Stimulated activated CD4-positive, alpha-beta T cell treated with anti-CD3 and anti-CD28 coated beads, Interleukin-15, amount 100 ng/mL, for 1 hour (primary cell): ENCODE results near the gene SMCHD1.
"Not testable (repeated sequence)": the region's sequence is repeated elsewhere in the genome, so short reads cannot be mapped to it uniquely, and the experiment has no call there.

Source experiments
- DNase-seq, 2 donors: peaks; one replicate each; pipeline ENCODE4 v3.0.0-alpha.2; 2020; ENCODE audit warnings: low read depth in 1 of 2, low spot score in 1 of 2

Gene SMCHD1

DNA sequence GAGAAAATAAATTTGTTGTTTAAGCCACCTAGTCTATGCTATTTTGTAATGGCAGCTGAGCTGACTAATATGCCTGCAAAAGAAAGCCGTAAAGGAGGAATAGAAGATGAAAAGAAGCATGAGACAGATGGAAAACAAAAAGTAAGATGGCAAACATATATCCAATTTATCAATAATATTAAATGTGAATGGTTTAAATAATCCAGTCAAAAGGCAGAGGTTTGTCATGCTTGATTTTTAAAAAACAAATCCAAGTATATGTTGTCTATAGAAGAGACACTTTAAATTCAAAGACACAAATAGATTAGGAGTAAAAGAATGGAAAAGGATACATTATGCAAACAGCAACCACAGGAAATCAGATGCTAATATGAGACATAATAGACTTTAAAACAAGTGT lies 155.9 kb downstream of the SMCHD1 start:
- no peak for DNase-seq

DNA sequence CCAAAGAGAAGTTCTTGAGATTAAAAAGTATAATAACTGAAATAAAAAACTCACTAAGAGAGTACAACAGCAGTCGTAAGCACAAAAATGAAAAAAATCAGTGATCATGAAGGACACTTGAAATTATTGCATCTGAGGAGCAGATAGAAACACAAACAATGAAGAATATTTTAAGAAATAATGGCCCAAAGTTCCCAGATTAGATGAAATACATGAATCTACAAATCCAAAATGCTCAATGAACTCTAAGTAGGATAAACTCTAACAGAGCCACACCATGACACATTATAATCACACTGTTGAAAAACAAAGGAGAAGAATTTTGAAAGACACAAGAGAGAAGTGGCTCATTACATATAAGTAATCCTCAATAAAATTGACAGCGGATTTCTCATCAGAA lies 159.4 kb downstream of the SMCHD1 start:
- no peak for DNase-seq

DNA sequence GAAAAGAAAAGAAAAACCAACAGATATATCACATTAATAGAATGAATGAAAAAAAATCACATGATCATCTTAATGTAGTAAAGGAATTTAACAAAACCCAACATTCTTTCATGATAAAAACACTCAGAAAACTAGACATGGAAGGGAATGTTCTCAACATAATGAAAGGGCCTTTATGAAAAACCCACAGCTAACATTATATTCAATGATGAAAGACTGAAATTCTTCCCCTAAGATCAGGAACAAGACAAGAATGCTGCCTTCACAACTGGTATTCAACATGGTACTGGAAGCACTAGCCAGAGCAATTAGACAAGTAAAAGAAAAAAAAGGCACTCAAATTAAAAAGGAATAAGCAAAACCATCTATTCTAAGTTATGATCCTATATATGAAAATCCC lies 162.8 kb downstream of the SMCHD1 start:
- DNase-seq: no peak

DNA sequence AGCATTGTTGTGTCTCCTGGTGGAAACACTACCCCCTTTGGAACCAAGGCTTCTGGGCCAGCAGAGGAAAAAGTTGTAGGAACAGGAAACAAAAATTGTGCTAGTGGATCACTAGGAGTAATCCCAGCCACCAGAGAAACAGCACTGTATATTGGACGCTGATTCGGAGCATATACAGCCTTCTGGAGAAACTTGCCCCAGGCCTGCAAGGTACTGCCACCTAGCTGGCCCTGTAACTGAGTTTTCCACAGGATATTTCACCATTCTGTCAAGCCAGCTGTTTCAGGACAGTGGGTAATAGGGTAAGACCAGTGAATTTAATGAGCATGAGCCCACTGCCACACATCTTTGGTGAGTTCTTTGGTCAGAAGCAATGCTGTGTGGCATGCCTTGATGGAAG lies 166.2 kb downstream of the SMCHD1 start:
- no peak for DNase-seq

DNA sequence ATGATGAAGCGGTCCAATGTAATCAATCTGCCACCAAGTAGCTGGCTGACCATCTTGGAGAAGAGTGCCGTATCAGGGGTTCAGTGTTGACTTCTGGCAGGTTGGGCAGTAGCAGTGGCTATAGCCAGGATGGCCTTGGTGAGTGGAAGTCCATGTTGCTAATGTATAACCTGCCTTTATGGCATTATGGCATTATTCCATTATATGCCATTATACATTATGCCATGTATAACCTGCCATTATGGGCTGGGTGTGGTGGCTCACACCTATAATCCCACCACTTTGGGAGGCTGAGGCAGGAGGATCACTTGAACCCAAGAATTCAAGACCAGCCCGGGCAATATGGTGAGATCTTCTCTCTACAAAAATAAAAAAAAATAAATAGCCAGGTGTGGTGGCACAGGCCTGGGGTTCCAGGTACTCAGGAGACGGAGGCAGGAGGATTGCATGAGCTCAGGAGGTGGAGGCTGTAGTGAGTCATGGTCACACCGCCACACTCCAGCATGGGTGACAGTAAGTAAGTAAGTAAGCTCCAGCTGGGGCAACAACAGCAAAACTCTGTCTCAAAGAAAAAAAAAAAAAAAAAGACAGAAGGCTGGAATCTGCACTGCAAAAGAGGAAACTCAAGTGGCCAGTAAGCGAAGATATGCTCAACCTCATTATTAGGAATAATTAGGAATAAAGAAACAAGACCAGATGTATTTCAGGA lies 166.8 kb downstream of the SMCHD1 start:
- no peak for DNase-seq

DNA sequence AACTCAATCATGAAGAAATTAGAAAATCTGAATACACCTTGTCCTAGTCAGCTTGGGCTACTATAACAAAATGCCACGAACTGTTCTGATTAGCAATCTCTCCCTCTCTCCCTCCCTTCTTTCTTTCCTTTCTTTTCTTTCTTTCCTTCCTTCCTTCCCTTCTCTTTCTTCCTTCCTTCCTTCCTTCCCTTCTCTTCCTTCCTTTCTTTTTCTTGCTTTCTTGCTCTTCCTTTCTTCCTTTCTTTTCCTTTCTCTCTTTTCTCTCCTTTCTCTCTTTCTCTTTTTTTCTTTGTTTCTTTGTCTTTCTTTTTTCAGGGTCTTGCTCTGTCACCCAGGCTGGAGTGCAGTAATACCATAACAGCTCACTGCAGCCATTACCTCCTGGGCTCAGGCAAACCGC lies 167.7 kb downstream of the SMCHD1 start:
- DNase-seq: no peak

DNA sequence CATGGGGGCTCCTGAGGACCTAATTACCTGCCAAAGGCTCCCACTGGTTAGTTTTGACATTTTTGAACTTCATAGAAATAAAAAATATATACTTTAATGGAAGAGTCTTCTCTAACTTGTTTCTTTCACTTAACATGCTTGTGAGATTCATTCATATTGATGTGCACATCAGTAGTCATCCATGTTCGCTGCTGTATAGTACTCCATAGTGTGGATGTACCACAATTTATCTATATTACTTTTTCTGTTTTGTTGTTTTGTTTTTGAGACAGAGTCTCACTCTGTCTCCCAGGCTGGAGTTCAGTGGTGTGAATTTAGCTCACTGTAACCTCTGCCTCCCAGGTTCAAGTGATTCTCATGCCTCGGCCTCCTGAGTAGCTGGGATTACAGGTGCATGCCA lies 168.4 kb downstream of the SMCHD1 start:
- no peak for DNase-seq

DNA sequence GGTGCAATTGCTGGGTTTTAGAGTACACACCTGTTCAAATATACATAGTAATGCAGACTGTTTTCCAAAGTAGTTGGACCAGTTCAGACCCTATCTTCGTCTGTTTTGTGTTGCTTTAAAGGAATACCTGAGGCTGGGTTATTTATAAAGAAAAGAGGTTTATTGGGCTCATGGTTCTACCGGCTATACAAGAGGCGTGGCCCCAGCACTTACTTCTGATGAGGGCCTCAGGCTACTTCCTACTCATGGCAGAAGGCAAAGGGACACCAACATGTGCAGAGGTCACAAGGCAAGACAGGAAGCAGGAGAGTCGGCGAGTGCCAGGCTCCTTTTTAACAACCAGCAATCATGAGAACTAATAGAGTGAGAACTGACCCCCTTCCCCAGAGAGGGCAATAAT lies 169.3 kb downstream of the SMCHD1 start:
- no peak for DNase-seq

DNA sequence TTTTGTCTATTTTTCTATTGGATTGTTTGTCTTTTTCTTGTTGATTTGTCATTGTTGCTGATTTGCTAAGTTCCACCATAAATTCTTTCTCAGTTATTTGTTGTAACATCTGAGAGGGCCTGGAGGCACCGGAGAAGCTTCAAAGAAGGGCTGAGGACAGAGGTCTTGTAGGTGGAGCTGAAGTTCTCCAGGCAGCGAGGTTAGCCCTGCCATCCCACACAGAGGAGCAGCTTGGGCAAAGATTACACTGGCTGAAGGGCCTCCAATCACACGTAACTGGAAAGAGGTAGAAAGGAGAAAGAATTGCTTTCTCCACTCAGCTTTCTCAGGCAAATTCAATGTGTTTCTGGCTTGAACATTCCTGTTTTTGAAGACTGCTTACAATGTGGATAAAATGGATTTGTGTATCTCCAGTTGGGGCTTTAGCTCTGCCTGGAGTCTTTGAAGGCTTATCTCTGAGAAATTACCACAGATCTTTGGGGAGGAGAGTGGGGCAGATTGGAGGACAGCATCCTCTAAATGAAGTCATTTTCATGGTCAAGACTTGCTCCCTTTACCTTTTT lies 170.2 kb downstream of the SMCHD1 start:
- DNase-seq: no peak

DNA sequence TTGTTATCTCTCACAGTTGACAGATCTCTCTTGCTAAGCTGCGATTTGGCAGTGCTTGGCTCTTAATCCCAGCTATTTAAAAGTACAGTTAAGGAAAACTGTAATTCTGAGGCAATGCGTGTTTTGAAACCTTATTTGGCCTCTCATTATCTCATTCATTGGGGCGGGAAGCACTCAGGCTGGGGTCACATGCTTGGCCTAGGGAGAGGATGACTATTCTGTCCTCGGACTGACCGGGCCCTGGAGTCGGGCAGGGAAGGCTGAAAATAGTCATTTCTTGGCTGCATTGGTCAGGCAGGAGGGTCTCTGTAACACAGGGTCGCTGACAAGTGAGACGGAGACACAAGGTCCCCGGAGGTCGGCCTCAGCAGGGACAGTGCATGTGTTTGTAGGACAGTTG lies 171.1 kb downstream of the SMCHD1 start:
- DNase-seq: no peak

DNA sequence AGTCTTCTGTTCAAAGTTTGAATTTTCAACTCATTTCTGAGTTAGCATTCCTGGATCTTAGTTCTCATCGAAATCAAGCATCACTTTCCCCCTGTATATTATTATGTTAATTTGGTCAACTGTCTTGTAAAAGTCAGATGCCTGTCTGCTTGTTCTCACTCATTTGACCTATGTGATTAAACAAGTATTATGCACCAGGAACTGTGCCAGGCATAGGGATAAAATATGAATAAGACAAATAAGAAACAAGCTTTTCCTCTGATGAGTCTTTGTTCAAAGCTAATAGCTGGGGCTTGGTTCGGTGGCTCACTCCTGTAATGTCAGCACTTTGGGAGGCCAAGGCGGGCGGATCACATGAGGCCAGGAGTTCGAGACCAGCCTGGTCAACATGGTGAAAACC lies 171.5 kb downstream of the SMCHD1 start:
- DNase-seq: no peak

DNA sequence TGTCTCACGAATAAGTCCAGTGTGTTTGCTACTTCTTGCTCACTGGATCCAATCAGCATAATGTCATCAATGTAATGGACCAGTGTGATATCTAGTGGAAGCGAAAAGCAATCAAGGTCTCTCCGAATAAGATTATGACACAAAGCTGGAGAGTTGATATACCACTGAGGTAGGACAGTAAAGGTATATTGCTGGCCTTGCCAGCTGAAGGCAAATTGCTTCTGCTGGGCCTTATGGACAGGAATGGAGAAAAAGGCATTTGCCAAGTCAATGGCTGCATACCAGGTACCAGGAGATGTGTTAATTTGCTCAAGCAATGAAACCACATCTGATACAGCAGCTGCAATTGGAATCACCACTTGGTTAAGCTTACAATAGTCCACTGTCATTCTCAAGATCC lies 180.6 kb downstream of the SMCHD1 start:
- DNase-seq: not testable (repeated sequence)

DNA sequence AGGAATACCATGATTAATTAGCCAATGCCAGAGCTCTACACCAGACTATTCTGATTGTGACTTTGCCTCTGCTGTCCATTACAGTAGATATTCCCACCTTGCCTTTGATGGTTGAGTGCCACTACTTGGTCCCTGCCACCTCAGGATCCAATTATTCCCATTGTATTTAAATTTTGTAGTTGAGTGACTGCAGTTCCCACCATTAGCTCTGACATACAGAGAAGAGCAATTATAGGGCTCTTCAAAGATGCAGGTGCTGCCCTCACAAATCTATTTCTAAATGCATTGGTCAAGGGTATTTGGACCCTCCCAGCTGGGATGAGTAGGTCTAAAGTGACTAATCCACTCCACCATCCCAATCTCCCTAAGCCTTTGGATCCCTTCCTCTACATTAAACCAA lies 181.8 kb downstream of the SMCHD1 start:
- DNase-seq: not testable (repeated sequence)

DNA sequence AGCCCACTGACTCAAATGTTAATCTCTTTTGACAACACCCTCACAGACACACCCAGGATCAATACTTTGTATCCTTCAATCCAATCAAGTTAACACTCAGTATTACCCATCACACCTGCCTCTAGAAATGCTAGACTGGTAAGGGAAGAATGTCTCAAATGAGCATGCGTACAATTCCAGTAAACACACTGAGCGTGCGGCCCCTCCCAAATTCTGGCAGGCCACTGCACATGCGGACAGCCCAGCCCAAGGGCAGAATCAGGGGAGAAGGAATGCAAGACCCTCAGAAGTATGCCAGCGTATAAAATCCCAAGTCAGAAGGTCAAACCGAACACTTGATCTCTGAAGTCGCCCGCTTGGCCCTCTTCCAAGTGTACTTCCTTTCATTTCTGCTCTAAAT lies 183.7 kb downstream of the SMCHD1 start:
- DNase-seq: no peak

DNA sequence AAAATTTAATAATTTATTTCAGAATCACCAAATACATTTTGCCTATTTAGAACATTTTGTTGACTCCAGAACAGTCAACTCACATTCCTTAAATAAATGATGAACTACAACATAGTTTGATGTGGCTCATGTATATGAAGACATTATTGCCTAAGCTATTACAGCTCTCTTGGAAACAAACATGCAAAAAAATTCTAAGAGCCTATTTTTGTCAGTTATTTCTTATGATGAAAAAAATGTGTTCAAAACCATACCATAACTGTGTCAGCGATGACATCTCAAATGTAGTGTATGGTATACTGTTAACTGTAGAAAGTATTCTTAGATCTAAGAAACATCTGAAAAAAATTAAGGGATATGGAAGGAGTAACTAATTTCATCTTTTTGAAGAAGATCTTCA lies 185.0 kb downstream of the SMCHD1 start:
- DNase-seq: no peak

DNA sequence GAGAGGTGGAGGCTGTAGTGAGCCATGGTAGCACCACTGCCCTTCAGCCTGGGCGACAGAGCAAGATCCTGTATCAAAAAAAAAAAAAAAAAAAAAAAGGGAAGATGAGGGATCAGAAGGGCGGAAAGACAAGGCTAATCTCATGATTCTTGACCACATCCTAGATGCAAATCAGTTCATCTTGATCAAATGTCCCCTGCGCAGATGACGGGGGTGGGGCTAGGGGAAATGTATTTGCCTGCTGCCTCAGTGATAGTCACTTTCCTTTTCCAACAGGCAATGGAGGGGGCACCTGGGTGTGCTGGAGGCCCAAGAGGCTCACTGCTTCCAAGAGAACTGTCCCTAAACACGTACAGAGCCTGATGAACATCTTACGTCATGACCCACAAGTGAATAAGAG lies 187.6 kb downstream of the SMCHD1 start:
- DNase-seq: no peak

DNA sequence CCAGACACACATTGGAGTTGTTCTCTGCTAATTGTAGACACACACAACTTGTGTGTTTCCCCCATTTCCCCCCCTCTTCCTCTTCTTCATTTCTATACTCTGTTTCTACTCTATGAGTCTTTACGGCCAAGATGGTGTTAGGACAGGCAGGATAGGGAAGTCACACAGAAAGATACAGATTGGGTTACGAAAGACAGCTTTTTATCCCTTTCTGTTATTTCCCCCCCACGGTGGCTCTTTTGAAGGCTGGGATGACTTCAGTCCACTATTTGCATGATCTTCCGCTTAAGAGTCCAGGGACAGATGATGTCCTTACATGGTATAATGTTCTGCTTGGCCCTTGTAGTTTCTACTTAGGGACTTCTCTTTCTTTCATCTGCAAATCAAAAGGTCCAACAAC lies 189.6 kb downstream of the SMCHD1 start:
- no peak for DNase-seq

DNA sequence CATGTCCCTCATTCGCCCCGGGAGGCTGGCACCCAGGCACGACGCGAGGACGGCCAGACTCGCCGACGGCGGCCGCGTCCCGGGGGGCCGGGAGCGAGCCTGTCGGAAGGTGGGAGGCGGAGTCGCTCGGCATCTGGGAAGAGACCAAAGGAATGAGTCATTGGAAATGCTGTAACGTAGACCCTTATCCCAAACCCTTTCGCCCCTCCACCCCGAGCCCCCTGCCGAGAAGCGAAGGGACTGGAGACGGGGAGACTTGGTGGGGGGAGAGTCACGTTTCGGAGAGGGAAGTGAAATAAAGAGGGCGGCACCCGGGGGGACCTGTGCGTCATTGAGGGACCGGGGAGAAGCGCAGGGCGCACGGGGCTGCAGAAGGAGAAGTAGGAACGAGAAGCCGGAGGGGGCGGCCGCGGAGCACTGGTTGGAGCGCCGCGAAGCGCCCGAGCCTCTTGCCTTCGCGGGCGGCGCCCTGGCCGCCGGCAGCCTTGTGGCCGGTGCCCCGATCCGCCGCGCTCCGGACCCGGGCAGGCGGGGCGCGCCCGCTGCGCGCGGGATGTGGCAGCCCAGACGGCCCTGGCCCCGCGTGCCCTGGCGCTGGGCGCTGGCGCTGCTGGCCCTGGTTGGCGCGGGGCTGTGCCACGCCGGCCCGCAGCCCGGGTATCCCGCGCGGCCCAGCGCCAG lies 191.2 kb downstream of the SMCHD1 start, which contains the start of gene EMILIN2:
Gene EMILIN2, plus strand, starts transcription at position 371 of the 681 bp plus-strand sequence. Its CDS starts 183 bp downstream, at position 554.
- peak in 1 of 2 donors; percentile 16 for DNase-seq

DNA sequence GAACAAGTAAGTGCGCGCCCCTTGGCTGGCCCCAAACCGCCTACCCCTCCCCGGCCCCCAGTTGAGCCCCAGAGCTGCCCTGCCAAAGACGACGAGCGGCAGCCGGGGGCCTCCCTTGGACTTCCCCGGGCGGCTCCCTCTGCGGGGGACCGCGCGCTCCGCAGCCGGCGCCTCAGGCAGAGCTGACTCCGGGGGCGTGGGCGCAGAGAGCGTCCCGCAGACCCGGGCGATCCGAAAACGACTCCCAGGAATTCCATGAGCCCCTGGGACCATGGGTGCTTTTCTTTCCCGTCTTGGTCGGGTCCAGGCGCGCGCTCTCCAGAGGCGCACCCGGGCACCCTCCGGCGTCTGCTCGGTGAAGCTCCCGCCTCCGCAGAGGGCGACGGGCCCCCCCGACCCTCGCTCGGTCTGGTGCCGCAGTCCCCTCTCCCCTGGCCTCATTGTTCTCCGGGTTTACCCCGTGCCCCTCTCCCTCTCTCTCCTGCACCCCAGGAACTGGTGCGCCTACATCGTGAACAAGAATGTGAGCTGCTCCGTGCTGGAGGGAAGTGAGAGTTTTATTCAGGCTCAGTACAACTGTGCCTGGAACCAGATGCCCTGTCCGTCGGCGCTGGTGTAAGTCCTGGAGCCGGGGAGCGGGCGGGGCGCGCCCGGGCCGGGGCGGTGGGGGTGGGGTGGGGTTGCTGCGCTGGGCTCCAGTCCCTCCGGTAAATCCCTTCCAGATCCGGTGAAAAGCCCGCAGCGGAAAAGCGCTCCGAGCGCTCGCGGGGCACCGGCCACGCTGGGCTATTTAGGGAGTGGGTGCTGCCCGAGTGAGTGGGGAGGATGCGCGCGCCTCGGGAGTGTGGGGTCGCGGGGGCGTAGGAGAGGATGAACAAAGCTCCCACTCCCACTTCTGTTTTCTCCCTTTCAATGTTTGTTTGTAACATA lies 192.1 kb downstream of the SMCHD1 start:
- peak in 1 of 2 donors; percentile 21 for DNase-seq

DNA sequence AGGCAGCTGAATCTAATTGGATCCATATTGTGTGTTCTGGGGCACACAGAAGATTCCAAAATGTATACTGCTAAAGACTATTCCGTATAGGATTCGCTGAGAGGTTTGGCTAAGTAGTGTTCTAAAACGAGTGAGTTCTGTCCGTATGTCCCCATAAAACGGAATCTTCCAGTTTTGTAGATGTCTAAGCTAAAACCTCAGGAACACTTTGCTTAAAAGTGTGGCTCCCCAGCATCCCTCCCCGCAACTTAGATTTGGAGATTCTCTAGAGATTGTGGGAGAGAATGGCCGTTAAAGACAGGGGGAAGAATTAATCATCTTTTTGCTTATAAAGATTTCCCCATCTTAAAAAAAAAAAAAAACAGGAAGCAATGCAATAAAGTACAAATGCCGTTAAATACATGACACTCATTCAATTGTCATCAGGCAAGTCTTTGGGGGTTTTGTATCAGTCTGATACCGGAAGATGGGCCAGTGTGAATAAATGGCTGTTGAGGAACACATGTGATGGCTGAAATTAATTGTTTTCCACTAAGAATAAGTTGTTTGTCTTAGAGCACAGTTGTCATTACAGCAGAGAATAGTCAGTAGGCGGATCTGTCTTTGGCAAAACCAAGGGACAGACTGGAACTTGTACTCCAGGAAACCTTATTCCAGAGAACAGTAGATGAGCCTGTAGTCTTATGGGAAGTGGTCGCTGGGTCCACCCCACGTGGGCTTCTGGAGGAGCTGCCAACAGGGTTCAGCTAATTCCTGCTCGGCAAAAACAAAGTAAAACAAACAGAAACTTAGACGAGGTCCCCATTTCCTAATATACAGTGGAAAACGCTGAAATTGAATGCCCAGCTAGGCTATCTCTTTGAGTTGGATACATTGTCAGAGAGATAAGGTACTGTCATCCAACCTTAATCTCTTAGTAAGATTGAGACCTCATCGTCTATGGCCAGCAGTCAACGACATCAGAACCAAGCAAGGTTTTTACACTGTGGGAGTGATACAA lies 193.0 kb downstream of the SMCHD1 start:
- no peak for DNase-seq
